Tibial nerve (tissue), 4 donors: ENCODE data around the gene CDH13.

Experiments
- CTCF ChIP-seq, 5 experiments: fragments of 200-600 bp in 3 of 5; fragments of 450-650 bp in 2 of 5; sonication (generic) in 3 of 5; IDR thresholded peaks; one replicate each; pipeline ENCODE4 v1.5.1; 2016 to 2019; ENCODE audit warnings: antibody characterized with exemption in 5 of 5, mild to moderate bottlenecking in 3 of 5, moderate library complexity in 2 of 5
- EP300 ChIP-seq, 2 donors: sonication (generic); formaldehyde crosslinking; IDR thresholded peaks; one replicate each; pipeline ENCODE4 v1.6.1; 2017; ENCODE audit warnings: antibody characterized with exemption in 2 of 2, mild to moderate bottlenecking in 1 of 2
- POLR2A ChIP-seq, 2 donors: fragments of 450-650 bp; IDR thresholded peaks; one replicate each; pipeline ENCODE4 v1.6.1; 2017; ENCODE audit warnings: antibody characterized with exemption in 2 of 2, mild to moderate bottlenecking in 2 of 2, moderate library complexity in 2 of 2

- TF ChIP-seq CTCF (IDR thresholded peaks at IDR 0.05) (no peak), POLR2A (IDR thresholded peaks at IDR 0.05) (no peak), EP300 (IDR thresholded peaks at IDR 0.05) (no peak)
Measured at GRCh38 chr16:82881516-82881915, 254.7 kb downstream of the CDH13 start.
